Measurements from ENCODE around the gene HSPB9.
"Not testable (repeated sequence)": the region's sequence is repeated elsewhere in the genome, so short reads cannot be mapped to it uniquely, and the experiment has no call there.

The HSPB9 gene

GRCh38 chr17:42136654-42137051, 14.0 kb downstream of the HSPB9 start:
- no peak for DNase-seq (ENCODE audit: low read depth)
- no peaks in the 10 kb centered on the region for H3K27me3 ChIP-seq (replicated peaks; ENCODE audit: control insufficient read depth, insufficient read depth, low read length)
- peaks cover 35% of the 10 kb centered on the region for H3K36me3 ChIP-seq (ENCODE audit: control insufficient read depth, insufficient read depth, low read length, severe bottlenecking)
- no peak overlapping the region for H3K4me3 ChIP-seq (ENCODE audit: low read length)
- peaks cover 66% of the 10 kb centered on the region for H3K4me1 ChIP-seq (ENCODE audit: control insufficient read depth, insufficient read depth, low read length)
- H3K9me3 ChIP-seq (ENCODE audit: control insufficient read depth, low read length): no peaks in the 10 kb centered on the region
- no peak overlapping the region for H3K9ac ChIP-seq (ENCODE audit: low read length)

GRCh38 chr17:42138749-42139492, 16.3 kb downstream of the HSPB9 start:
- no peak overlapping the region for H3K4me3 ChIP-seq (ENCODE audit: low read length)
- peaks cover 60% of the 10 kb centered on the region for H3K4me1 ChIP-seq (ENCODE audit: control insufficient read depth, insufficient read depth, low read length)
- no peaks in the 10 kb centered on the region for H3K27me3 ChIP-seq (replicated peaks; ENCODE audit: control insufficient read depth, insufficient read depth, low read length)
- no peak for DNase-seq (ENCODE audit: low read depth)
- H3K9me3 ChIP-seq (ENCODE audit: control insufficient read depth, low read length): no peaks in the 10 kb centered on the region
- H3K9ac ChIP-seq (ENCODE audit: low read length): no peak overlapping the region
- peaks cover 29% of the 10 kb centered on the region for H3K36me3 ChIP-seq (ENCODE audit: control insufficient read depth, insufficient read depth, low read length, severe bottlenecking)

GRCh38 chr17:42140690-42141089, 18.1 kb downstream of the HSPB9 start:
- H3K36me3 ChIP-seq (ENCODE audit: control insufficient read depth, insufficient read depth, low read length, severe bottlenecking): peaks cover 28% of the 10 kb centered on the region
- peaks cover 49% of the 10 kb centered on the region for H3K4me1 ChIP-seq (ENCODE audit: control insufficient read depth, insufficient read depth, low read length)
- not testable (repeated sequence) for H3K9me3 ChIP-seq (ENCODE audit: control insufficient read depth, low read length); H3K27me3 ChIP-seq (replicated peaks; ENCODE audit: control insufficient read depth, insufficient read depth, low read length); H3K9ac ChIP-seq (ENCODE audit: low read length); DNase-seq (ENCODE audit: low read depth); H3K4me3 ChIP-seq (ENCODE audit: low read length)

- Histone ChIP-seq H3K4me1 (ENCODE audit: control insufficient read depth, insufficient read depth, low read length) (peaks cover 42% of the 10 kb centered on the region), H3K36me3 (ENCODE audit: control insufficient read depth, insufficient read depth, low read length, severe bottlenecking) (peaks cover 21% of the 10 kb centered on the region), H3K9ac (ENCODE audit: low read length) (no peak overlapping the region), H3K9me3 (ENCODE audit: control insufficient read depth, low read length) (no peaks in the 10 kb centered on the region), H3K4me3 (ENCODE audit: low read length) (no peak overlapping the region), H3K27me3 (replicated peaks; ENCODE audit: control insufficient read depth, insufficient read depth, low read length) (no peaks in the 10 kb centered on the region)
- no peak for DNase-seq (ENCODE audit: low read depth)
Observed at GRCh38 chr17:42141382-42141781, 18.8 kb downstream of the HSPB9 start.

GRCh38 chr17:42142371-42142896, 19.8 kb downstream of the HSPB9 start:
- H3K4me3 ChIP-seq (ENCODE audit: low read length): no peak overlapping the region
- DNase-seq (ENCODE audit: low read depth): peak; percentile 76
- no peaks in the 10 kb centered on the region for H3K27me3 ChIP-seq (replicated peaks; ENCODE audit: control insufficient read depth, insufficient read depth, low read length)
- peaks cover 21% of the 10 kb centered on the region for H3K36me3 ChIP-seq (ENCODE audit: control insufficient read depth, insufficient read depth, low read length, severe bottlenecking)
- H3K9ac ChIP-seq (ENCODE audit: low read length): peak overlapping the region; percentile 34
- H3K4me1 ChIP-seq (ENCODE audit: control insufficient read depth, insufficient read depth, low read length): peaks cover 40% of the 10 kb centered on the region
- H3K9me3 ChIP-seq (ENCODE audit: control insufficient read depth, low read length): no peaks in the 10 kb centered on the region

GRCh38 chr17:42143138-42143537, 20.5 kb downstream of the HSPB9 start:
- not testable (repeated sequence) for DNase-seq (ENCODE audit: low read depth); H3K9ac ChIP-seq (ENCODE audit: low read length); H3K27me3 ChIP-seq (replicated peaks; ENCODE audit: control insufficient read depth, insufficient read depth, low read length); H3K9me3 ChIP-seq (ENCODE audit: control insufficient read depth, low read length); H3K4me3 ChIP-seq (ENCODE audit: low read length)
- H3K36me3 ChIP-seq (ENCODE audit: control insufficient read depth, insufficient read depth, low read length, severe bottlenecking): peaks cover 25% of the 10 kb centered on the region
- H3K4me1 ChIP-seq (ENCODE audit: control insufficient read depth, insufficient read depth, low read length): peaks cover 36% of the 10 kb centered on the region

GRCh38 chr17:42146911-42147607, 24.5 kb downstream of the HSPB9 start:
- no peaks in the 10 kb centered on the region for H3K9me3 ChIP-seq (ENCODE audit: control insufficient read depth, low read length)

GRCh38 chr17:42153919-42154742, 31.5 kb downstream of the HSPB9 start:
- Histone ChIP-seq H3K4me1 (ENCODE audit: control insufficient read depth, insufficient read depth, low read length) (peaks cover 18% of the 10 kb centered on the region), H3K4me3 (ENCODE audit: low read length) (peak overlapping the region; percentile 98), H3K9me3 (ENCODE audit: control insufficient read depth, low read length) (no peaks in the 10 kb centered on the region), H3K36me3 (ENCODE audit: control insufficient read depth, insufficient read depth, low read length, severe bottlenecking) (peaks cover 3% of the 10 kb centered on the region), H3K27me3 (replicated peaks; ENCODE audit: control insufficient read depth, insufficient read depth, low read length) (no peaks in the 10 kb centered on the region), H3K9ac (ENCODE audit: low read length) (peak overlapping the region; percentile 99)
- peak; percentile 64 for DNase-seq (ENCODE audit: low read depth)

More at GRCh38 chr17:42146911-42147607, 24.5 kb downstream of the HSPB9 start:
- no peak overlapping the region for H3K4me3 ChIP-seq (ENCODE audit: low read length)
- no peaks in the 10 kb centered on the region for H3K27me3 ChIP-seq (replicated peaks; ENCODE audit: control insufficient read depth, insufficient read depth, low read length)
- no peak for DNase-seq (ENCODE audit: low read depth)
- H3K4me1 ChIP-seq (ENCODE audit: control insufficient read depth, insufficient read depth, low read length): peaks cover 16% of the 10 kb centered on the region
- no peak overlapping the region for H3K9ac ChIP-seq (ENCODE audit: low read length)
- peaks cover 27% of the 10 kb centered on the region for H3K36me3 ChIP-seq (ENCODE audit: control insufficient read depth, insufficient read depth, low read length, severe bottlenecking)

GRCh38 chr17:42155614-42156045, 33.0 kb downstream of the HSPB9 start:
- no peaks in the 10 kb centered on the region for H3K27me3 ChIP-seq (replicated peaks; ENCODE audit: control insufficient read depth, insufficient read depth, low read length)
- peaks cover 3% of the 10 kb centered on the region for H3K36me3 ChIP-seq (ENCODE audit: control insufficient read depth, insufficient read depth, low read length, severe bottlenecking)
- peaks cover 15% of the 10 kb centered on the region for H3K4me1 ChIP-seq (ENCODE audit: control insufficient read depth, insufficient read depth, low read length)
- DNase-seq (ENCODE audit: low read depth): no peak
- peak overlapping the region; percentile 80 for H3K9ac ChIP-seq (ENCODE audit: low read length)
- H3K4me3 ChIP-seq (ENCODE audit: low read length): peak overlapping the region; percentile 98
- H3K9me3 ChIP-seq (ENCODE audit: control insufficient read depth, low read length): no peaks in the 10 kb centered on the region

GRCh38 chr17:42159796-42160530, 37.4 kb downstream of the HSPB9 start:
- Histone ChIP-seq H3K9me3 (ENCODE audit: control insufficient read depth, low read length) (no peaks in the 10 kb centered on the region), H3K4me1 (ENCODE audit: control insufficient read depth, insufficient read depth, low read length) (peaks cover 6% of the 10 kb centered on the region), H3K36me3 (ENCODE audit: control insufficient read depth, insufficient read depth, low read length, severe bottlenecking) (no peaks in the 10 kb centered on the region)

More at GRCh38 chr17:42159796-42160530, 37.4 kb downstream of the HSPB9 start:
- Histone ChIP-seq H3K9ac (ENCODE audit: low read length) (no peak overlapping the region), H3K4me3 (ENCODE audit: low read length) (no peak overlapping the region), H3K27me3 (replicated peaks; ENCODE audit: control insufficient read depth, insufficient read depth, low read length) (no peaks in the 10 kb centered on the region)
- DNase-seq (ENCODE audit: low read depth): no peak
